ENCODE measurements around the gene DENND11. TPM values are rescaled to one million over a fixed set of nuclear protein-coding genes. Genes with fewer than 3 reads are reported as not detected.
A peak's percentile ranks its signal among the peaks of the same experiment; 100 is the strongest.

DENND11 gene
- polyA plus RNA-seq, 1 experiment = 4.9 TPM

- H3K9me3 ChIP-seq (ENCODE audit: control insufficient read depth, insufficient read depth, low read length) = peaks cover 3% of the 10 kb centered on the region; the same call in 1 of the 2 replicates
- DNase-seq (ENCODE audit: low read depth, low spot score) = no peak
- no peak overlapping the region for H3K27ac ChIP-seq (ENCODE audit: low read depth, low read length)
- ChIA-PET POLR2A (no interaction called here), CTCF (no interaction called here)
- H3K4me3 ChIP-seq (ENCODE audit: low read depth, low read length) = no peak overlapping the region
- no peaks in the 10 kb centered on the region for H3K27me3 ChIP-seq (ENCODE audit: control insufficient read depth, insufficient read depth, low read length)
- TF ChIP-seq CTCF (IDR thresholded peaks at IDR 0.05; ENCODE audit: low read depth, low read length) = no peak
Measured at GRCh38 chr7:141676618-141677017, 25.3 kb downstream of the DENND11 start.

- ChIA-PET CTCF (interaction anchor here (0.6 to 0.8 kb wide), 4 partner anchors 21 to 142 kb away, joined by 3 read pairs; no protein-coding TSS in a partner anchor), POLR2A (no interaction called here)
- Histone ChIP-seq H3K27me3 (ENCODE audit: control insufficient read depth, insufficient read depth, low read length) (no peaks in the 10 kb centered on the region), H3K4me3 (ENCODE audit: low read depth, low read length) (no peak overlapping the region), H3K27ac (ENCODE audit: low read depth, low read length) (no peak overlapping the region), H3K9me3 (ENCODE audit: control insufficient read depth, insufficient read depth, low read length) (peaks cover 3% of the 10 kb centered on the region; the same call in 1 of the 2 replicates)
- no peak for DNase-seq (ENCODE audit: low read depth, low spot score)
- no peak for TF ChIP-seq CTCF (IDR thresholded peaks at IDR 0.05; ENCODE audit: low read depth, low read length)
Measured at GRCh38 chr7:141675436-141676215, 26.3 kb downstream of the DENND11 start.

GRCh38 chr7:141674702-141675101 is 27.3 kb downstream of the DENND11 start:
- ChIA-PET CTCF (no interaction called here), POLR2A (no interaction called here)
- H3K27ac ChIP-seq (ENCODE audit: low read depth, low read length) = no peak overlapping the region
- DNase-seq (ENCODE audit: low read depth, low spot score) = no peak
- no peaks in the 10 kb centered on the region for H3K27me3 ChIP-seq (ENCODE audit: control insufficient read depth, insufficient read depth, low read length)
- H3K4me3 ChIP-seq (ENCODE audit: low read depth, low read length) = no peak overlapping the region
- peaks cover 3% of the 10 kb centered on the region; the same call in 1 of the 2 replicates for H3K9me3 ChIP-seq (ENCODE audit: control insufficient read depth, insufficient read depth, low read length)
- TF ChIP-seq CTCF (IDR thresholded peaks at IDR 0.05; ENCODE audit: low read depth, low read length) = peak; percentile 20

- POLR2A ChIA-PET = no interaction called here
- CTCF ChIA-PET = interaction anchor here (1.3 kb wide), 1 partner anchor 19 kb away, joined by 3 read pairs; no protein-coding TSS in a partner anchor
- no peaks in the 10 kb centered on the region for H3K27me3 ChIP-seq (ENCODE audit: control insufficient read depth, insufficient read depth, low read length)
- no peak overlapping the region for H3K27ac ChIP-seq (ENCODE audit: low read depth, low read length)
- DNase-seq (ENCODE audit: low read depth, low spot score) = no peak
- no peak for TF ChIP-seq CTCF (IDR thresholded peaks at IDR 0.05; ENCODE audit: low read depth, low read length)
- H3K4me3 ChIP-seq (ENCODE audit: low read depth, low read length) = no peak overlapping the region
- H3K9me3 ChIP-seq (ENCODE audit: control insufficient read depth, insufficient read depth, low read length) = peaks cover 3% of the 10 kb centered on the region; the same call in 1 of the 2 replicates
Measured at GRCh38 chr7:141674171-141674671, 27.7 kb downstream of the DENND11 start.

- Histone ChIP-seq H3K4me3 (ENCODE audit: low read depth, low read length) (no peak overlapping the region), H3K27me3 (ENCODE audit: control insufficient read depth, insufficient read depth, low read length) (no peaks in the 10 kb centered on the region), H3K27ac (ENCODE audit: low read depth, low read length) (no peak overlapping the region), H3K9me3 (ENCODE audit: control insufficient read depth, insufficient read depth, low read length) (peaks cover 3% of the 10 kb centered on the region; the same call in 1 of the 2 replicates)
- ChIA-PET CTCF (interaction anchor here (0.5 to 1.5 kb wide), 3 partner anchors 19 to 123 kb away, joined by 3 to 7 read pairs (median 4); no protein-coding TSS in a partner anchor), POLR2A (no interaction called here)
- DNase-seq (ENCODE audit: low read depth, low spot score) = no peak
- no peak for TF ChIP-seq CTCF (IDR thresholded peaks at IDR 0.05; ENCODE audit: low read depth, low read length)
Measured at GRCh38 chr7:141673346-141673745, 28.6 kb downstream of the DENND11 start.

All from AG04450 (cell line).